Measurements from ENCODE around the gene FBXW7. TPM values are rescaled to one million over a fixed set of nuclear protein-coding genes. Genes with fewer than 3 reads are reported as not detected.

Gene FBXW7
- total and polyA plus RNA-seq, 2 of the 8 experiments (the other 6 are each of a cell fraction or from before 2014, with no cell fraction given), result 6.0 to 26.7 TPM

DNA sequence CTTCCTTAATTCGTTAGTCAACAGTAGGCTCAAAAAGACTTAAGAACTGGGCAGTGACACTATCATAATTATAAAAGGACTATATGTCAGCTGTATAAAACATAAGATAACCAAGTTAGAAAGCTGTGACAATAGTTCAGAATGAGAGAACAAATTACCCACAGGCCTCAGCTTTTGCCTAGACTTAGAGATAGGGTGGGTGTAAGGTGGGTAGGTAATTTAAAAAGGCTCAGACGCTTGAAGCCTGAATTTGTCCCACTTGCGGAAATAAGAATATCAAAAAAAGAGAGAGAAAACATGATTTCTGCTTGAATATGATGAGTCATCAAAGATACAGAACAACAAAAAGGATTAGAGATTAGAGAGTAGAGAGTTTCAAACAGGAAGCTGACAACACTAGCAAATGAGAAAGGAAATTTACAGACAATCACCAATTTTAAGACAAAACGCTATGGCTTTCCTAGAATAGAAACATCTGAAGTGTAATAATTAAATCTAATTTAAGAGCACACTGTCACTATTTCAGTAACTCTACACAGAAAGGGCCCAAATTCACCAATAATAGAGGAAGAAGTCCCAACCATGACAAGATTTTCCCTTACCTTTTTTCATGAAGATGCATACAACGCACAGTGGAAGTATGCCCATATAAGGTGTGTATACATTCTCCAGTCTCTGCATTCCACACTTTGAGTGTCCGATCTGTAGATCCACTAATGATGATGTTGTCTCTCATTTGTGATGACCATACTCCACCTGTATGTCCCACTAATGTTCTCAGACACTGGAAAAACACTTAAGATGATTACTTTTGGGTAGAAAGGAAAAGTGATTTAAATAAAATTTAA is 208.1 kb downstream of the FBXW7 start:
- Histone ChIP-seq H4K8ac (ENCODE audit: extremely low read depth, insufficient read depth, low read length) (no peak overlapping the region), H4K20me1 (replicated peaks in 1 of 2; ENCODE audit: control insufficient read depth in 1 of 2, insufficient read depth in 2 of 2, low read length in 2 of 2) (no peaks in the 10 kb centered on the region), H3K23me2 (ENCODE audit: low read depth, low read length) (no peaks in the 10 kb centered on the region), H4K5ac (ENCODE audit: insufficient read length, low read depth, low read length) (no peak overlapping the region), H3K36me3 (ENCODE audit: control insufficient read depth in 2 of 4, insufficient read depth in 4 of 4, low read length in 3 of 4) (peaks cover 0 to 6% (median 1%) of the 10 kb centered on the region in 4 experiments; a peak in 3 of 8 replicates), H3K79me2 (ENCODE audit: control insufficient read depth in 1 of 2, insufficient read depth in 2 of 2, low read length in 2 of 2) (no peaks in the 10 kb centered on the region), H3K4me2 (ENCODE audit: insufficient read depth in 1 of 2, low read depth in 2 of 2, low read length in 2 of 2) (no peak overlapping the region), H2BK5ac (ENCODE audit: low read depth, low read length) (no peak overlapping the region), H3K27me3 (replicated peaks in 1 of 4; ENCODE audit: control insufficient read depth in 3 of 4, extremely low read depth in 1 of 4, insufficient read depth in 3 of 4, low read length in 3 of 4) (peaks cover 0 to 1% (median 0%) of the 10 kb centered on the region in 4 experiments; a peak in 1 of 7 replicates), H3K9me3 (ENCODE audit: insufficient read depth in 2 of 2, low read depth in 1 of 2, low read length in 1 of 2) (no peaks in the 10 kb centered on the region), H3K4ac (replicated peaks; ENCODE audit: insufficient read length, low read depth, low read length) (no peak overlapping the region), H2AFZ (ENCODE audit: low read length) (no peak overlapping the region), H3K4me3 (ENCODE audit: extremely low read depth in 1 of 4, insufficient read depth in 2 of 4, low read depth in 3 of 4, low read length in 4 of 4) (no peak overlapping the region), H3K56ac (replicated peaks; ENCODE audit: insufficient read length, low read depth, low read length) (no peak overlapping the region), H3K14ac (ENCODE audit: insufficient read length) (no peak overlapping the region), H3K4me1 (replicated peaks in 1 of 4; ENCODE audit: control insufficient read depth in 3 of 4, insufficient read depth in 4 of 4, low read length in 3 of 4) (no peaks in the 10 kb centered on the region), H2BK20ac (ENCODE audit: low read length) (no peak overlapping the region), H2BK12ac (ENCODE audit: low read depth, low read length) (no peak overlapping the region), H4K91ac (replicated peaks; ENCODE audit: insufficient read length, low read length) (no peak overlapping the region), H3K9ac (replicated peaks in 1 of 4; ENCODE audit: extremely low read depth in 1 of 4, low read depth in 3 of 4, low read length in 3 of 4) (no peak overlapping the region), H3K27ac (ENCODE audit: low read depth, low read length) (no peak overlapping the region), H2BK15ac (ENCODE audit: low read length) (no peak overlapping the region), H2AK5ac (ENCODE audit: low read depth, low read length) (no peak overlapping the region), H3K18ac (ENCODE audit: extremely low read depth, low read length) (no peak overlapping the region), H2BK120ac (replicated peaks; ENCODE audit: low read depth, low read length) (no peak overlapping the region), H3K79me1 (ENCODE audit: low read depth, low read length) (no peaks in the 10 kb centered on the region), H3K23ac (ENCODE audit: insufficient read length) (no peak overlapping the region)
- ChIA-PET POLR2A (ENCODE audit: partially characterized antibody) (no interaction called here), CTCF (ENCODE audit: partially characterized antibody) (no interaction called here)
- FAIRE-seq, result no peak
- 94% methylated on average over 6 of the region's 6 CpGs; no CpG with 5 or more reads in 1 of the 2 experiments for WGBS, 2 experiments (ENCODE audit: extremely low coverage in 1 of 2, insufficient coverage in 1 of 2, insufficient read length in 1 of 2, insufficient replicate concordance in 2 of 2, low coverage in 1 of 2, low lambda C conversion rate in 2 of 2, missing lambda C conversion rate in 1 of 2)
- TF ChIP-seq KDM4A (IDR thresholded peaks at IDR 0.05; ENCODE audit: low read depth, low read length, severe bottlenecking), result no peak
- peak; percentile 29; the same call in 1 of the 2 replicates for TF ChIP-seq MAFK (IDR thresholded peaks at IDR 0.05; ENCODE audit: low read depth, low read length)
- DNase-seq (ENCODE audit: low read depth in 1 of 2, low spot score in 2 of 2), result no peak
